ENCODE data around the gene DLX5.
"Not testable (repeated sequence)": the region's sequence is repeated elsewhere in the genome, so short reads cannot be mapped to it uniquely, and the experiment has no call there.

Gene DLX5

DNA sequence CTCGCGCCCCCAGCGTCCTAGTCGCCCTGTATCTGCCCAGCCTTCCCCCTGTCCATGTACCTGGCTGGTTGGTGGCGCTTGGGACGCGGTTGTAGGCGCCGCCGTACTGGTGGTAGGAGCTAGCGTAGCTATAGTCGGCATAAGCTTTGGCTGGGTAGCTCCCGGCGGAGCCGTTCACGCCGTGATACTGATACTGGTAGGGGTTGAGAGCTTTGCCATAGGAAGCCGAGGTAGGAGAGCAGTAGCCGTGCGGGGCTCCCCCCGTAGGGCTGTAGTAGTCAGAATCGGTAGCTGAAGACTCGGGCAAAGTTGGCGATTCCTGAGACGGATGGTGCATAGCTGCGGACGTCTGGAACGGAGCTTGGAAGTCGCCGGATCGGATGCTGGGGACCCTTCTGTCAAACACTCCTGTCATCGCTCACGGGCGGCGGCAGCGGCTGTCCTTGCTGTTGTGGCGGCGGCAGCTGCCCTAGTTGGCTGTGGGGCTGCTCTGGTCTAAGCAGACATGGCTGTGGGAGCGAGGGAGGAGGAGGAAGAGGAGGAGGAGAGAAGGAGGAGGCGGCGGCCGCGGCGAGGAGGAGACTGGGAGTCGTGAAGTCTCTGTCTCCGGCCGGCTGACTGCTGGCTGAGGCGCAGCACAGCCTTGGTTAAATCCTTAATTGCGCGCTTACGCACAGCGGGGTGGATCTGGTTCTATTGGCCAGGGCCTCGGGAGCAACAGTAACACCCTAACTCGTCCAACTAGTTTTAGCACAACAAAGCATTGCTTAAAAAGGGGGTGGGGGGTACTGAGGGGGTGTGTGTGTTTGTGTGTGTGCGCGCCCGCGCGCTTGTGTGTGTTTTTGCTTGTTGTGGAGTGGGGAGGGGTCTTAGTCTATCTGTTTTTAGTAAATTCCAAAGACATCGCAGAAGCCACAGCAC, at the start of gene DLX5:
Gene DLX5, minus strand, starts transcription at position 623 of the 921 bp plus-strand sequence. Its CDS starts 208 bp downstream, at position 415.
- no peak for DNase-seq

DNA sequence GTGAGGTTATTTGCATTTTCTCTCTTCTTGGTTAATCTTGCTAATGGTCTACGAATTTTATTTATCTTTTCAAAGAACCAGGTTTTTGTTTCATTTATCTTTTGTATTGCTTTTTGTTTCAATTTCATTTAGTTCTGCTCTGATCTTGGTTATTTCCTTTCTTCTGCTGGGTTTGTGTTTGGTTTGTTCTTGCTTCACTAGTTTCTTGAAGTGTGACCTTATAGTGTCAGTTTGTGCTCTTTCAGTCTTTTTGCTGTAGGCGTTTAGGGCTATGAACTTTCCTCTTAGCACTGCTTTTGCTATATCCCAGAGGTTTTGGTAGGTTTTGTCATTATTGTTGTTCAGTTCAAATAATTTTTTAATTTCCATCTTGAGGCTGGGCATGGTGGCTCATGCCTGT, 47.4 kb upstream of the DLX5 start:
- not testable (repeated sequence) for DNase-seq

DNA sequence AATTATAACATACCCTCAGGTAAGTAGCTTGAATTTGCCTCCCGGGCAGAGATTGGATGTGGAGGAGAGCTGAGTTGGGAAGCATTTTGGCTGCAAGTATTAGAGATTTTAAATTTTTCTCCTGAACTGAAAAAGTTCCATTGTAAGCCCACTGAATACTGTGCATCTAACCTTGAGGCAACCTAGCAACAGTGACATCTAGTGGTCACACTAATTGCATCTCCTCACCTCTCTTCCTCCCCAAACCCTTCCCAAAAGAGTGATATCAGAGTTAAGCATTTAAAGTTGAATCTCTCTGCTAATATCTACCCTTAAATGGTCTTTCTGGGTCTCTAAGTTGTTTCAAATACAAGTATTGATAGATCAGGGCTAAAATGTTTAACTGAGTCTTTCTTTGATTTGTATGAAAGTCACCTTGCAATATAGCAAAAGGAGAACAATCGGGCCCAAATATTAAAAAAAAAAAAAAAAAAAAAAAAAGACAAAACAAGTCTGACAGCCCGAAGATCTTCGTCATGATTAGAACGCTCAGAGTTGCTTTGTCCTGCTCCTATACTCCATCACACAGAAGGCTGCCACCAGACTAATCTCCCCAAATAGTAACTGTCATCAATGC, 40.4 kb upstream of the DLX5 start:
- no peak for DNase-seq

DNA sequence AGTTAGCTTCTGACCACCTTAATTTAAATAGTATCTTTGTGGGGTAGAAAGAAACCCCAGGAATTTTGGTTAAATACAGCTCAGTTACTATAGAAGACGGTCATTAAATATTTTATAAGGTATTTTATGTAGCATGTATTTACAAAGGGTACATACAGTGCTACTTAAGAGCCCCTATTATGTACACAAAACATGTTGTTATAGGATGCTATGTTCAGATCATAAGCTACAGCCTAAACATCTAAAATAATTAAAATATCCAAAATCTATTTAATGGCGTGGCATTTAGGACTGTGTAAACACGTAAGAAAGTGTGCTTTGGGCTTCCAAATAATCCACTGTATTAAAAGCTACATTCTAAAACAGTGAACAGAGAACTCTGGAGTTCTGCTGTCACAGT, 39.4 kb upstream of the DLX5 start:
- no peak for DNase-seq

DNA sequence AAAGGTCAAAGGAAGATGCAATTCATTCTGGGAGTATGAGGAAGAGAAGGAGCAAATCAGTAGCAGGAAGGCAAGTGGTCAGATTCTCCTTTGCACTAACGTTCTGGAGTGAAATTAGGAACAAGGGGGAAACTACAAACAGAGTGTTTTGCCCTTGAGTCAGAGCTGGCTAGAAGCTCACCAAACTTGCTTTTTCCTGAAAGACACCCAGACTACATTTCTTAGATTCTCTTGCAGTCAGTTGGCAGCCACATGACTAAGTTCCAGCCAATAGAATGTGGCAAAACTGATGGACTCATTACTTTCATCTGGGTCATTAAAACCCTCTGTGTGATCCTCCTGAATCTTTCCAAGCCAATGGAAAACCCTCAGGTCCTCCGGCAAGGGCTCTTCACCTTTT, 18.6 kb upstream of the DLX5 start:
- DNase-seq, result no peak

DNA sequence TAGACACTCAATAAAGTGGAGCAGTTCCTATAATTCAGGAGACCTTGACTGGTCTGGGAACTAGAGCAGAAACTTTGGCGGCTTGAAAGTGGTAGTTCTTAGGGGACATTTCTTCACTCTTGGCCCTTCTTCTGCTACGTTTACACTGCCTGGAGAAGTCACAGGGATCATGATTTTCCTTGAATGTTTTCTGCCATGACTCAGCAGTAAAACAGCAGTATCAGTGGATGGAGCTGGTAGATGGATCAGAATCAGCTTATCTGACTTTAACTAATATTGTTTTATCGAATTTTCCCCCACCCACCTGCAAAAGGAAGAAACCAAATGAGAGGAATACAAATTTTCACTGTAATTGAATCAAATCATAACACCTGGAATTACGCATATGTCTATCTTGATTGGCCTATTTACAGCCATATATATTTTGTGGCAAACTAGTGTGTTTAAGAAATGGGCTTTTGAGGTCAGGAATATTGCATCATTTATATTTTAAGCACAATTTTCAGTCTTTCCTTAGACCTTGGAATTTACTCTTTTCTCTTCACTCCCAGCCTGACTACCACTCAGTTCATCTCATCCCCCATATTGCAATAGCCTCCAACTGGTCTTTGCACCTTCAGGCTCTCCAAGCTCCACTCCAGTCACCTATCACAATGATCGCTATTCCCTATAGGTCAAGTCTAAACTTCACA, 14.9 kb upstream of the DLX5 start:
- DNase-seq, result no peak

DNA sequence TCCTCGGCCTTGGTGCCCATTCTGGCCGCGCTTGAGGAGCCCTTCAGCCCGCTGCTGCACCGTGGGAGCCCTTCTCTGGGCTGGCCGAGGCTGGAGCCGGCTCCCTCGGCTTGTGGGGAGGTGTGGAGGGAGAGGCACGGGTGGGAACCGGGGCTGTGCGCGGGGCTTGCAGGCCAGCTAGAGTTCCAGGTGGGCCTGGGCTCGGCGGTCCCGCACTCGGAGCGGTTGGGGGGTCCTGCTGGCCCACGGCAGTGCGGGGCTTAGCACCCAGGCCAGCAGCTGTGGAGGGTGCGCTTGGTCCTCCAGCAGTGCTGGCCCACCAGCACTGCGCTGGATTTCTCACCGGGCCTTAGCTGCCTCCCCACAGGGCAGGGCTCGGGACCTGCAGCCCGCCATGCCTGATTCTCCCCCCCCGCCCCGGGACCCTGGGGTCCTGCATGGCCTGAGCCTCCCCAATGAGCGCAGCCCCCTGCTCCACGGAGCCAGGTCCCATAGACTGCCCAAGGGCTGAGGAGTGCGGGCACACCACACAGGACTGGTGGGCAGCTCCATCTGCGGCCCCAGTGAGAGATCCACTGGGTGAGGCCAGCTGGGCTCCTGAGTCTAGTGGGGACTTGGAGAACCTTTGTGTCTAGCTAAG, 9.7 kb upstream of the DLX5 start:
- DNase-seq, result not testable (repeated sequence)

DNA sequence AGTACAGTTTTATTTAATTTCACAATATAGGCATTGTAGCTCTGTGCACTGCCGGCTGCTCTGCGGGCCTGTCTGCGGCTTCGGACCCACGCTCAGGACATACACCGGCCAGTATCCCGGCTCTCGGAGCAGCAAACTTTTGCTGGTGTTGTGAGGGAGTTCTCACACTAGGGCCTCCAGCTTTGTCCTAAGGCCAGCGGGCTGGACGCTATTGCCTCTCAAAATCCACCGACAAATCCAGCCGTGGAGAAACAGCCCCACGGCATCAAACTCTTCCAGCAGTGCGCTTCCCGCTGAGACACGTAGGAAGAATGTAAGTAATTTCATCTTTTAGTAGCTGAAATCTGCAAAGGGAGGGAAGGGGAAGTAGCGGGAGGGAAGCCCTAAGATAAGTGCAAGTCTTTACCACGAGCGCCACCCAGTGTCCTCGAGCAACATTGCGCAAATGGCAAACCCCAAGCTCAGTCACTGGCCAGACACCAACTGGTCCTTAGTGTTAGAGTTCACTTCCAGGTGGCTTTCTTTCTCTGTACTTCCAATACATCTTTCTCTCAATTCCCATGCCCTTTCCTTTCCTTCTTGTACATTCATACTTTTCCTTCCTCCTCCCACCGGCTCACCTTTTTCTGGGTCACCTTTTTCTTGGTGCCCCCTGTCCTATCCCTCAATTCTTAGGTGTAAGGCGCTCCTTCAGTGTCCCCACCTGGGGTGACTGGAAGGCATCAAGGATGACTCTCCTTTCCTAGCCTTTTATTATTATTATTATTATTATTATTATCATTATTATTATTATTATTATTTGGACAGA, 3.0 kb upstream of the DLX5 start:
- peak; percentile 85 for DNase-seq

DNA sequence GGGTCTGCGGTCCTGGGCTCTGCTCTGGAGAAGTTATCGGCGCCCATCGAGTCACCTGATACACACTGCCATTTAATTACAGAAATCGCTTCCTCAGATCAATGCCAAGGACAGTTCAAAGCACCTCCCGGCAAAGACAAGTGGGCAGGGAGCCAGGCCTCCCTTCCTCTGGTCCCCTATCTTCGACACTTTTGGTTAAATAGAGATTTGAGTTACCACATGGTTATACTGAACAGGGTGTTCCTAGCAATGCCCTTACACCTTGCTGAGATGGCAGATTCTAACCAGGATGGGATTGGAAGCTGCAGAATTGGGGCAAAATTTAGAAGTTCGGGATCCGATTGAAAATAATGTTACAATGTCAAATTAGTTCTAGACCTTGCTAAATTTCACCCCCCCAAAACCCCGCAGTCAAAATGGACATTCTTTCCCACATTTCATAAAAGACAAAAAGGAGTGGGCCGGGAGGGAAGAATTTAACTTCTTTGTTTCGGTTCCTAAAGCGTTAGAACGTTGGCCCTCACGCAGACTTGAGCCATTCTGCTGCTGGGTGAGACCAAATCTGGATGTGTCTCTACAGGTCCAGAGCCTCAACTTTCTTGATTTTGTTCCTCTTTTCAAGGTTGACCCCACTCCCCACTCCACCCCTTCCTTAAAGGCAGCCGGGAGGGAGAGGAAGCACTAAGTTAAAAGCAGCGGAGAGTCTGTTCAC, 2.2 kb upstream of the DLX5 start:
- no peak for DNase-seq

DNA sequence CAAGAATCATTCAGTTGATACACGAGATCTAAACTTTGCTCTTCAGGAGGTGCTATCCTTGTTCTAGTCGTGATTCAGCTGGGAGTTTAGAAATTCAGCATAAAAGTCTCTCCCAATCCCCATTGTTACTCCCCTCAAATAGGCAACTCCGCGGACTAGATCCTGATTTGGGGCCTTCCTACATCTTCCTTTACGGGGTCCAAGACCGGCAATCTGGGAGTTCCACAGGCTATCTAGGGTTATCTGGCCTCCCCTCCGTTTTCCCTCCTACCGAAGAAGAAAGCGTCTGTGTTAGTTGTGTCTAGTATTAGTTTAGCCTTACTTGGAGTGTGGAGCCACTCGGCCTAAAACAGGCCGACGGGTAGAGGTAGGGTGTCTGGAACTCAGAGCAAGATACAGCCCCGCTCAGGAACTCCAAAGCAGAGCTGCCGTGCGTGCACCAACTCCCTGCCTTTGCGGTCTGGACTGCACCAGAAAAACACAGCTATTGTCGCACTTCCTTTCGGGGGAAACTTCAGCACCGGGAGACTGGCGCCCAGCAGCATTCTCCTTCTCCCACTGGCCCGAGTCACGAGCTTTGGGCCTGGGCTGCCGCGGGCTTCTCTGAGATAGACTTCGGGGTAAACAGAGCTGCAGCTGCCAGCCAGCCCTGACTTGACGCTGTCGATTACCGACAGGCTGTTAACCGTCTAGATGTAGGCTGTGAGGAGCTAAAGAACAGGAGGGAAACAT, 1.5 kb upstream of the DLX5 start:
- no peak for DNase-seq

DNA sequence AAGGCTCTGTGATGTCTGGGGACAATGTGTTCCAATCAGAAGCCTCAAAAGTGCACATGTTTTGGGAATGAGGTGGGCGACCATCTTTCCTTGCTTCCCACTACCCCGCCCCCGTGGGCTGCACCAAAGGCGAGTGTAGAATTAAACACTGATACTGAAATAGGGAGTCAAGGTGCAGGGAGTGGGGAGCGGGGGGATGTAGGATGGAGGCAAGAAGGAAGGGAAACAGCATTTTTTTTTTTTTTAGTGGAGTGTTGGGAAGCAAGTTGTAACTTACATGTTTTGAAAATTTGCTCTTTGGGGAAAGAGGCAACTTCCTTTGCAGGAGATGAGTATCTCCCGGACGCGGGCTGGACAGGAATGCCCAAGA, 484 bp upstream of the DLX5 start:
- no peak for DNase-seq

DNA sequence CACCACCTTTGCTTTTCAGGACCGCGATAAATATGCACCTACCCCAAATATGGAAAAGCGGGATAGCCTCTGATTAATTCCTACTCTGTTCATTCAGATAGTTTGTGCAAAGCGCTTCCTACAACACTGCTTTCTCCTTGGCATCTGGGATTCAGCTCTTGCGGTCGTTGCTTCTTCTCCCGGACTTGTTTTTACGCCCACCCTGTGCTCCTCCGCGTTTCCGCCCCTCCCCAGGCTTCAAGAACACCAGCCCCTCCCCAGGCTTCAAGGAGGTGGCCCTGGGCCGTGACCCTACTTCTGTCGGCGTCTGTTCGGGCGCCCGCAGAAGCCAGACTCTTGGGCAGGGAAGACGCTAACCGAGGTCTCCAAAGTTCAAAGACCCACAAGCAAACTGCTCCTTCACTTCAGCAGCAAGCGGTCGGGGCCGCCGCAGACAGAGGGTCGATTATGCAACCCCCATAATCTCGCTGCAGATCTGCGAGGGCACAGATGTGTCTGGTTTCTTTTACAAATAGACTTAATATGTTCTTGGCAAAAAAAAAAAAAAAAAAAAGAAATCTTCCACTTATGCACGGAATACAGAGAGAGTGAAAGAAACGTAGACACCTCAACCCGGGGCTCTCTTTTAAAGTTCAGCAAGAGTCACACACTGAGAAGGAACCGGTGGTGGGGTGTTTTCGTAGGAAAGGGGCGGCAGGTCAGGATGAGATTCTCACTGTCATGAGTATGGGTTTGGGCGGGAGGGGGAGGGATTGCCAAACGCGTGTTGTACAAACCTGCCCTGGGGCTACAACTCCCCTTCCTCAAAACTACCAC, 1.9 kb downstream of the DLX5 start:
- DNase-seq, result no peak

DNA sequence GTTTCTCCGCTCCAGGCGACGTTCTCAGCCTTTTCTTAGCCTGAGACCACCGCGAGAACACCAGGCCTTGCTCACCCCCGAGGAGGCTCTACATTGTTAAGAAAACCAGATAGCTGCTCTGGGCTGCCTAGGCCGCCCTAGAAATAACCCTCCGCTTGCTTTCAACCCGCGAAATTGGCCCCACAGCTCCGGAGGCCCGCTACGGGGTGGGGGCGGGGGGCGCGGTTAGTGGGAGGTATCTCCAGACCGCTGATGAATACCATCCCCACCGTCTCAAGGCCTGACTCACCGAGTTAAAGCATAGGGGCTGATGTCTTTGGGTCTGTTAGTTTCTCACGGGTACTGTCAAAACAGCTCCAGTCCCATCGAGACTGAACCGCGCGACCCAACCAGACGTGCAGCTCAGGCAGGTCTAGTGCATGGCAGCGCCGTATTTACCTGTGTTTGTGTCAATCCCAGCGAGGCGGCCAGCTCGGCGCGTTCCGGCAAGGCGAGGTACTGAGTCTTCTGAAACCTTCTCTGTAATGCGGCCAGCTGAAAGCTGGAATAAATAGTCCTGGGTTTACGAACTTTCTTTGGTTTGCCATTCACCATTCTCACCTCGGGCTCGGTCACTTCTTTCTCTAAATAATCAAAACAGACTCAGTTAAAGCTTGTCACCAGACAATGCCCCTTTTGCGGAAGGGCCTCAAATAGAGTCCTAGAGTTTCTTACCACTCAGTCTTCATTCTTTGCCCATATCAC, 2.7 kb downstream of the DLX5 start:
- DNase-seq, result no peak

DNA sequence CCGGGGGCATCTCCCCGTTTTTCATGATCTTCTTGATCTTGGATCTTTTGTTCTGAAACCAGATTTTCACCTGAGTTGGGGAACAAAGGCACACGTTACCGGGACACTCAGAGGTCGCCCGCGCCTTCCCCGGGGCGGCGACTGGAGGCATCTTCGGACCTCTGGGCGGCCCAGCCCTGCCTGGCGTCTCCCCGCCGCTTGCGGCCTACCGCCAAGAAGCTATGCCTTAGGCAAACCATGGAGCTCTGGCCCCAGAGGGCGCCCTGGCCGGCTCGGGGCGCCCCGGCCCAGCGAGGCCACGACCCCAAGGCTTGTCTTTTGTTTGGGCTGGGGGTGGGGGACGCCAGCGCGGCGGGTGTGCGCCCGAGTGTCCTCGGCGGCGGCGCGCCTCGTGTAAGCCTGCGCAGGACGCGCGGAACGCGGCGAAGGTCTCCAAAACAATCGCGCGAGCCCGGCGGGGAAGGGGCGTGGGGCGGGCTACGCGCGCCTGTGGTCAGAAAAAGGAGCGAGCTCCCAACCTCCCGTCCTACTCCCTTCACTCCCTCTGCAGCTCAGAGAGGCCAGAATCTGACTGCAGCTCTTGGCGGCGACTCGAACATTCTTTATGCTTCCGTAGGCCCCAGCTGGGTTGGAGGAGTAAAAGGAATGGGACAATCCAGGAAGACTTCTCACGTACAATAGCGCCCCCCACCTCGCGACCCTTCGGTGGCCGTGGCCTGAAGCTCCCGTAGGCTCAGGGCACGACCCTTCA, 3.5 kb downstream of the DLX5 start:
- no peak for DNase-seq

DNA sequence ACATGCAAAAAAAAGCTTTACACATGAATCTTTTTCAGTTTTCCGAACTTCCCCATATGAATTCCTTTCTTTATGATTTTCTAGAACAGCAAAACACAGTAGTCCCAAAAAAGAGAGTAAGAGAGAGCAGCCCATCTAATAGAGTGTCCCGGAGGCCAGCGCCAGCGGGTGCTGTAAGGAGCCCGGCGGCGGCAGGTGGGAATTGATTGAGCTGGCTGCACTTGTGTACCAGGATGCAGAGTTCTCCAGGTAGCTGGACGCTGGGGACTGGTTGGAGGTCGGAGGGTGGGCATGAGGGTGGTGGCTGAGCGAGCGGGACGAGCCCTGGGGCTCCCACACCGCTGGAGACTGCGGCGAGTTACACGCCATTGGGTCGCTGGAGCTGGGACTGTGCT, 4.0 kb downstream of the DLX5 start:
- DNase-seq, result no peak

DNA sequence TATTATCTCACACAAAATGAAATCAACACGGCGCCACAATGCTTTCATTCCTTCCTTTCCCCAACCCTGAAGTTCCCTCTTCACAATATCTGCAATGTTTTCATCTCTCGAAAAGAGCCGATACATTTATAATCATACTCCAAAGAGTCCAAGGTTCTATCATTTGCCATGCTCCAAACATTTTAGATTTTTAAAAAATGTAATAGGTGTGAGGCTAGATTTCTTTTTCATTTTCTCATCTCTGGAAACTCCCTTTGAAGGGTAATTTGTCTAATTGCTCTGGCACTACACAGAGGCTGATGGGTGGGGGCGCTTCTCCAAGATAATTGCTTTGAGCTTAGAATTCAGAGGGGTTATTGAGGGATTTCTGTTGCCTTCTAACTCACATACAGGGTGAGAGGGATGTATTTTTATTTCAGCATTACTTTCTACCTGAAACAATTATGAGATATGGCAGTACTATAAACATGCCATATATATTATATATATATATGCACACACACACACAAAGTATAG, 4.9 kb downstream of the DLX5 start:
- no peak for DNase-seq

DNA sequence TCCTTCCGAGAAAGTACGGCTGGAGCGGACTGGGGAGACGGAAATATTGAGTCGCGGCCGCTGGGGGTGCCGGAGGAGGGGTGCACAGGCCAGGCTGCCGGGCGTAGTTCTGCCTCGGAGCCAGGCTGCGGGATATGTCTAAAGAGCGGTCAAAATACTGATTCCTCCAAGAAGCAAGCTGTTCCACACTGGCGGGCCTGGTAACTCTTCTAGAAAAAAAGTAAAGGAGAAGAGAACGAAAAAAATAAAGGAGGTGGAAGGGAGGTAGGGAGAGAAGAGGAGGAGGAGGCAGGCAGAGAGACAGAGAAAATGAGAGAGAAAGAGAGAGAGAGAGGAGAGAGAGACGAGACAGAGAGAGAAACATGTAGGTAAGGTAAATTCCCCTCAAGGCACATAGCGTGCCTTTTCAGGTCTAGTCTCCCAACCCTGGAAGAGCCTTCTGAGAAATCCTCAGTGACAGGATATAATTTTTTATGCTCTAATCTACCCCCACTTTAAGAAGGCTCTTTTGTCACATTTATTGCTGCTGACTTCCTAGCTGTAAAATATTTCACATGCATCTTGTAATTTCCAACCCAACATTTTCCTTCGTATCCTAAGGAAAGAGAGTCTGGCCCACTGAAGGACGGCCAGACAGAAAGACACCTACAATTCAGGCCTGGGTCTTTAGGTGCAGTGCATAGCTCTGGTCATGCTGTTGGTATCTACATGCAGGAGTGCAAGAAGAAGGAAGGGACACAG, 5.7 kb downstream of the DLX5 start:
- no peak for DNase-seq

DNA sequence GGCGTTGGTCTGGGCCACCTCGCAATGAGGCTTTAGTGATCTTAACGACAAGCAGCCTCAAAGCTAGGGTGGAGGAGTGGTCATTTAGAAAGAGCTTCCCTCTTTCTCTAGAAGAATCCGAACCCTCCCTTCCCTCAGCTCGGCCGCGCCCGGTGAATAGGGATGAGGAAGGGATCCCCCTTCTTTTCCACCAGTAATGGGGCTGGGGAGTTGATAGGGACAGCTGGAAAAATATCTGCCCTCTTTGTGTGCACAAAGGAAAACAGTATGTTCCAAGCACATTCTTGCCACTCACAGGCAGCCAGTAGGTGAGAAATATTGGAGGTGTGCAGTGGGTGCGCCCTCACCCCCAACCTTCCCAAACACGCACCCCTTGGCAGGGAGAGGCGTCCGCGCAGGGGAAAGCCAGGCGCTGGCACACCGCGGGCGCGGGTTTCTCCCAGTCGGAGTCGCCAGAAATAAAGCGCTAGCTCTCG, 6.5 kb downstream of the DLX5 start:
- DNase-seq, result no peak
